Measurements from ENCODE around the gene ATP1B4. TPM values are rescaled to one million over a fixed set of nuclear protein-coding genes. Genes with fewer than 3 reads are reported as not detected.

The ATP1B4 gene
- not detected for total RNA-seq
- long read RNA-seq, donor 1: 0 reads
- long read RNA-seq, donor 2: 0 reads

DNA sequence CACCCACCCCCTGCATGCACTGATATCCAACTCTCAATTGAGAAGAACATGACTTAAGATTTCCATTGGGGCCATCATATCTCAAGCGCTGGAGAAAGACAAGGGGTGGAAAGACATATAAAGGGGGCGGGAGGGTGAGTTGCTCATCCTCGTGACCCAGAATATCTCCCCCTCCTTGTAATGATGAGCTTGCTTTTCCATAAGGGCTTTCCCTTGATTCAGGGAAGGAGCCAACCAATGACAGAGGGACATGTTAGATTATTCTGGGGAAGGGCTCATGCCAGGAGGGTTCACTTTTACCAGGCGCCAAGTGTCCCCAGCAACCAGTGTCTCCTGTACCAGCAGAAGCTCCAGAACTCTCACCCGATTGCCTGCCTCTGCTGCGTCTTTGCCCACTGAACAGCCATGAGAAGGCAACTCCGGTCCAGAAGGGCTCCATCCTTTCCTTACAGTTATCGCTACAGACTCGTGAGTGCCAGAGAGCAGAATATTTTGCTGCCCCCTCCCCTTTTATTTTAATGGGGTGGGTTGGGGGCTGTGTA is at the start of gene ATP1B4:
ATP1B4 (plus strand) TSS at position 326 of the 542 bp plus-strand sequence; CDS start at position 406, 80 bp downstream.
- no peak for DNase-seq
- H3K4me1 ChIP-seq (ENCODE audit: low read depth): no peaks in the 10 kb centered on the region
- no peaks in the 10 kb centered on the region for H3K9me3 ChIP-seq
- no peak for ATAC-seq
- TF ChIP-seq, protein P1, sequence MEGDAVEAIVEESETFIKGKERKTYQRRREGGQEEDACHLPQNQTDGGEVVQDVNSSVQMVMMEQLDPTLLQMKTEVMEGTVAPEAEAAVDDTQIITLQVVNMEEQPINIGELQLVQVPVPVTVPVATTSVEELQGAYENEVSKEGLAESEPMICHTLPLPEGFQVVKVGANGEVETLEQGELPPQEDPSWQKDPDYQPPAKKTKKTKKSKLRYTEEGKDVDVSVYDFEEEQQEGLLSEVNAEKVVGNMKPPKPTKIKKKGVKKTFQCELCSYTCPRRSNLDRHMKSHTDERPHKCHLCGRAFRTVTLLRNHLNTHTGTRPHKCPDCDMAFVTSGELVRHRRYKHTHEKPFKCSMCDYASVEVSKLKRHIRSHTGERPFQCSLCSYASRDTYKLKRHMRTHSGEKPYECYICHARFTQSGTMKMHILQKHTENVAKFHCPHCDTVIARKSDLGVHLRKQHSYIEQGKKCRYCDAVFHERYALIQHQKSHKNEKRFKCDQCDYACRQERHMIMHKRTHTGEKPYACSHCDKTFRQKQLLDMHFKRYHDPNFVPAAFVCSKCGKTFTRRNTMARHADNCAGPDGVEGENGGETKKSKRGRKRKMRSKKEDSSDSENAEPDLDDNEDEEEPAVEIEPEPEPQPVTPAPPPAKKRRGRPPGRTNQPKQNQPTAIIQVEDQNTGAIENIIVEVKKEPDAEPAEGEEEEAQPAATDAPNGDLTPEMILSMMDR (IDR thresholded peaks at IDR 0.05): no peak
- intact Hi-C loops (cut with DNase I, micrococcal nuclease): no loop called here
- H3K4me3 ChIP-seq: no peak within 1 kb of the TSS
- no peaks in the 10 kb centered on the region for H3K36me3 ChIP-seq (ENCODE audit: low read depth)

DNA sequence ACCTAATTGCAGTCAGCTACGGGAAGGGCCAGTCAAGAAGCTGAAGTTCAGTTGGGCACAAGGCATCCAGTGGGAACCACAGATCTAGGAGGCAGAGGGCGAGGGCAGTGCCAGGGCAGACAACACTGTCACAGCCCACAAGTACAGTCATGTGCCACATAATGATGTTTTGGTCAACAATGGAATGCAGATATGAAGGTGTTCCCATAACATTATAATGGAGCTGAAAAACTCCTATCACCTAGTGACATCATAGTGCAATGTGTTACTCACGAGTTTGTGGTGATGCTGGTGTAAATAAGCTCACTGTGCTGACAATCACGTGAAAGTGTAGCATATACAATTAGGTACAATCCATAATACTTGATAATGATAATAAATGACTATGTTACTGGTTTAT is 46.1 kb upstream of the ATP1B4 start:
- no peak for ATAC-seq

DNA sequence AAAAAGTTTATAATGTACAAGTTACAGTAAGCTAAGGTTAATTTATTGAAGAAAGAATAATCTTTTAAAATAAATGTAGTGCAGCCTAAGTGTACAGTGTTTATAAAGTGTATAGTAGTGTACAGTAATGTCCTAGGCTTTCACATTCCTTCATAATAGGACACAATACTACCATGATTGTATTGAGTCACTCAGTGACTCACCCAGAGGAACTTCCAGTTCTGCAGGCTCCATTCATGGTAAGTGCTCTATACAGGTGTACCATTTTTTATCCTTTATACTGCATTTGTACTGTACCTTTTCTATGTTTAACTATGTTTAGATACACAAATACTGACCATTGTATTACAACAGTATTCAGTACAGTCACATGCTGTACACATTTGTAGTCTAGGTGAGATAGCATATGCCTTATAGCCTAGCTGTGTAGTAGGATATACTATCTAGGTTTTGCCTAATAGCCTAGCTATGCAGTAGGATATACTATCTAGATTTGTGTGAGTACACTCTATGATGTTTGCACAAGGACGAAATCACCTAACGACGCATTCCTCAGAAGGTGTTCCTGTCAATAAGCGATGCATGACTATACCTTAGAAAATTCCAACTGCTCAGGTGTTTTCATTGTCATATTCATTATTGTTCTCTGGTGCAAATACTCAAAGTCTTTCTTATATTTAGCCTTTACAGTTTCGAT is 45.2 kb upstream of the ATP1B4 start:
- intact Hi-C loops (cut with DNase I, micrococcal nuclease): no loop called here
- TF ChIP-seq, protein P1 (IDR thresholded peaks at IDR 0.05): no peak
- no peak for DNase-seq
- Histone ChIP-seq H3K9me3 (no peaks in the 10 kb centered on the region), H3K4me1 (ENCODE audit: low read depth) (no peaks in the 10 kb centered on the region), H3K4me3 (no peak overlapping the region), H3K36me3 (ENCODE audit: low read depth) (no peaks in the 10 kb centered on the region)
- ATAC-seq: peak; percentile 81

More for the DNA sequence above, 46.1 kb upstream of the ATP1B4 start:
- Histone ChIP-seq H3K4me3 (no peak overlapping the region), H3K36me3 (ENCODE audit: low read depth) (no peaks in the 10 kb centered on the region), H3K9me3 (no peaks in the 10 kb centered on the region), H3K4me1 (ENCODE audit: low read depth) (no peaks in the 10 kb centered on the region)
- intact Hi-C loops (cut with DNase I, micrococcal nuclease): no loop called here
- DNase-seq: no peak
- TF ChIP-seq, protein P1 (IDR thresholded peaks at IDR 0.05): no peak

DNA sequence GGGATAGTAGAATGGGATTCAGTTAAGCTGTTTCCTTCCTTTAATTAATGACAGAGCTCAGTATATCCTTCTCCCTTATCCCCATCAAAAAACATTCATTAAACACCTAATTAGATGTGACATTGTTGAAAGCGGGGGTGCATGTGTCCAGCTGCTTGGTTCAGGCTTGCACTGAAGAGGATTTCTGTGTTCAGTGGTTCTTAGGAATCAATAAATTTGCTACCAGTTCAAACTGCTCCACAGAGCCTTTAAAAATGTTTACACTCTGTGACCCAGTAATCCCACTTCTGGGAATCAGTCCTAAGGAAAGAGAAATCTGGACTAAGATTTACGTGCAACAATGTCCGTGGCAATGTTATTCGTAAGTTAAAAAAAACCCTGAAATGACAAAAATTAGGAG is 43.5 kb upstream of the ATP1B4 start:
- TF ChIP-seq, protein P1 (IDR thresholded peaks at IDR 0.05): no peak
- Histone ChIP-seq H3K4me1 (ENCODE audit: low read depth) (no peaks in the 10 kb centered on the region), H3K4me3 (no peak overlapping the region), H3K36me3 (ENCODE audit: low read depth) (no peaks in the 10 kb centered on the region), H3K9me3 (no peaks in the 10 kb centered on the region)
- intact Hi-C loops (cut with DNase I, micrococcal nuclease): no loop called here
- no peak for ATAC-seq
- no peak for DNase-seq

DNA sequence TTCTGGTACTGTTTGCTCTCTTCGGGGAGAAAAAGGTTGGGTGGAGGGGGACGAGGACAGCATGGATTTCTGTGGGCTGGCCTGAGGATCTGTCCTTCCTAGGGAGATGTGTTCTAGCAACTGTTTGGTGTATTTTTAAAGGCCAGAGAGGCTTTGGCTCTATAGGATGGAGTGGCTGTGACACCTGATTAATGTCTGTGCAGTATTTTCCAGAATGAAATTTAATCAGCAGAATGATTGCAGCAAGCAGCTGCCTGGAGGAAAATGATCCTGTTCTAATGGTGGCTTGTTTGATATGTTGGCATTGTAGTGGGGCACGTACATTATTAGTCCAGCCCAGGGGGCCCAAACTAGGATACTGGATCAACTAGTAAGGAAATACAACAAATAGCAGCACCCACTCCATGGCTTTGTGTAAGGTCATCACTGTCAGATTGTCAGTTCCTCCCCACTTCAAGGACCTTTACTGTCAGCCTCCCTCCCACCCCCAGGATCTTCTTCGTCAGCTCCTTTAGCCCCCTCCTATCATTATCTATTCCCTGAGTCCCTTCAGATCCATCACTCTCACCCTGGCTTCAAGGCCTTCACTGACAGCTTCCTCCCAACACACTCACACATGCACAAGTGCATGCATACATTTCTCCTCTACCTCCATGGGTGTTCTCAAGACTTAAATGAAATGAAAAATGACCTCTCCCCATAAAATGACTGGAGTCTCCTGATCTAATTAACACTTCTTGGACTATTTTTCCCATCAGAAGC is 40.2 kb upstream of the ATP1B4 start:
- Histone ChIP-seq H3K4me1 (ENCODE audit: low read depth) (no peaks in the 10 kb centered on the region), H3K36me3 (ENCODE audit: low read depth) (no peaks in the 10 kb centered on the region), H3K4me3 (no peak overlapping the region), H3K9me3 (no peaks in the 10 kb centered on the region)
- ATAC-seq: no peak
- TF ChIP-seq, protein P1 (IDR thresholded peaks at IDR 0.05): no peak
- DNase-seq: no peak
- intact Hi-C loops (cut with DNase I, micrococcal nuclease): no loop called here
